ENCODE data around the gene SNX22. TPM values are rescaled to one million over a fixed set of nuclear protein-coding genes. Genes with fewer than 3 reads are reported as not detected.

Gene SNX22
- total and polyA plus RNA-seq, 9 of the 15 experiments (the other 6 are each of a cell fraction or from before 2014, with no cell fraction given) = 0.91 to 3.0 (median 2.0) TPM

GRCh38 chr15:64107337-64107736, 44.2 kb upstream of the SNX22 start:
- DNase-seq (ENCODE audit: extremely low read depth in 1 of 4, low spot score in 3 of 4) = no peak
- H3K27me3 ChIP-seq (ENCODE audit: control insufficient read depth in 2 of 2, insufficient read depth in 2 of 2, low read length in 2 of 2) = no peaks in the 10 kb centered on the region
- peaks cover 9 to 20% of the 10 kb centered on the region in 2 experiments for H3K4me1 ChIP-seq (replicated peaks in 1 of 2; ENCODE audit: control insufficient read depth in 2 of 2, insufficient read depth in 2 of 2, low read length in 2 of 2)
- H3K9me3 ChIP-seq (replicated peaks; ENCODE audit: control insufficient read depth, insufficient read depth, low read depth, low read length) = no peaks in the 10 kb centered on the region
- in situ Hi-C loops (cut with MboI) (no loop called here), intact Hi-C loops (cut with micrococcal nuclease) (no loop called here)
- 71% methylated on average over 1 of the region's 1 CpG for WGBS (ENCODE audit: insufficient coverage, low coverage, missing lambda C conversion rate)
- H3K4me2 ChIP-seq (ENCODE audit: insufficient read depth, low read length) = no peak overlapping the region
- H3K79me2 ChIP-seq (ENCODE audit: control insufficient read depth, insufficient read depth, low read length) = peaks cover 96% of the 10 kb centered on the region
- H4K20me1 ChIP-seq (replicated peaks; ENCODE audit: control insufficient read depth, insufficient read depth, low read length) = peaks cover 24% of the 10 kb centered on the region
- peak; percentile 26 for FAIRE-seq
- no peak overlapping the region for H3K27ac ChIP-seq (ENCODE audit: extremely low read depth, low read depth, low read length)
- ChIA-PET CTCF (ENCODE audit: low intra/inter-chr PET ratio) (no interaction called here), POLR2A (interaction anchor here (0.5 to 1.9 kb wide), 3 partner anchors 9 to 71 kb away, joined by 3 to 6 read pairs (median 3); no protein-coding TSS in a partner anchor)
- no peaks in the 10 kb centered on the region for H3K9me1 ChIP-seq (ENCODE audit: control insufficient read depth, insufficient read depth, low read length)
- BruUV-seq (replicated peaks) = no TSS peak
- H3K36me3 ChIP-seq (ENCODE audit: control insufficient read depth, insufficient read depth, low read length) = peaks cover 14% of the 10 kb centered on the region
- no peak for TF ChIP-seq IRF9 (tag; IDR thresholded peaks at IDR 0.05)
- no peak for TF ChIP-seq TOE1 (IDR thresholded peaks at IDR 0.05; ENCODE audit: borderline replicate concordance)
- TF ChIP-seq TOE1 (CRISPR knock-in tag; IDR thresholded peaks at IDR 0.05; ENCODE audit: borderline replicate concordance, low read depth) = no peak
- TF ChIP-seq CREB5 (CRISPR knock-in tag; IDR thresholded peaks at IDR 0.05) = no peak
- TF ChIP-seq CREM (IDR thresholded peaks at IDR 0.05; ENCODE audit: low read depth) = no peak
- no peak for TF ChIP-seq SLC30A9 (CRISPR knock-in tag; IDR thresholded peaks at IDR 0.05)
- TF ChIP-seq SFPQ (IDR thresholded peaks at IDR 0.05; ENCODE audit: low read depth, low read length) = no peak
- TF ChIP-seq LARP7 (IDR thresholded peaks at IDR 0.05) = no peak
- no peak for TF ChIP-seq EWSR1 (IDR thresholded peaks at IDR 0.05; ENCODE audit: borderline replicate concordance, low read depth, partially characterized antibody)
- TF ChIP-seq DPF2 (IDR thresholded peaks at IDR 0.05) = no peak
- TF ChIP-seq PCBP1 (IDR thresholded peaks at IDR 0.05; ENCODE audit: low read depth, low read length, poor library complexity, severe bottlenecking) = no peak
- no peak for TF ChIP-seq NCOA2 (IDR thresholded peaks at IDR 0.05; ENCODE audit: partially characterized antibody in 2 of 2)
- no peak for TF ChIP-seq WHSC1 (IDR thresholded peaks at IDR 0.05; ENCODE audit: low read length)
- H2AFZ ChIP-seq (ENCODE audit: low read depth, low read length) = no peak overlapping the region
- no peak overlapping the region for H3K4me3 ChIP-seq
- no peak for ATAC-seq
- H3K9ac ChIP-seq (ENCODE audit: insufficient read depth in 1 of 2, low read depth in 2 of 2, low read length in 2 of 2) = no peak overlapping the region

All from K562 (cell line).